ENCODE data around the gene ELMO3. TPM values are rescaled to one million over a fixed set of nuclear protein-coding genes. Genes with fewer than 3 reads are reported as not detected.

The ELMO3 gene
- total and polyA plus RNA-seq, 2 of the 13 experiments (the other 11 are each of a cell fraction or from before 2014, with no cell fraction given): 2.6 to 4.0 TPM

DNA sequence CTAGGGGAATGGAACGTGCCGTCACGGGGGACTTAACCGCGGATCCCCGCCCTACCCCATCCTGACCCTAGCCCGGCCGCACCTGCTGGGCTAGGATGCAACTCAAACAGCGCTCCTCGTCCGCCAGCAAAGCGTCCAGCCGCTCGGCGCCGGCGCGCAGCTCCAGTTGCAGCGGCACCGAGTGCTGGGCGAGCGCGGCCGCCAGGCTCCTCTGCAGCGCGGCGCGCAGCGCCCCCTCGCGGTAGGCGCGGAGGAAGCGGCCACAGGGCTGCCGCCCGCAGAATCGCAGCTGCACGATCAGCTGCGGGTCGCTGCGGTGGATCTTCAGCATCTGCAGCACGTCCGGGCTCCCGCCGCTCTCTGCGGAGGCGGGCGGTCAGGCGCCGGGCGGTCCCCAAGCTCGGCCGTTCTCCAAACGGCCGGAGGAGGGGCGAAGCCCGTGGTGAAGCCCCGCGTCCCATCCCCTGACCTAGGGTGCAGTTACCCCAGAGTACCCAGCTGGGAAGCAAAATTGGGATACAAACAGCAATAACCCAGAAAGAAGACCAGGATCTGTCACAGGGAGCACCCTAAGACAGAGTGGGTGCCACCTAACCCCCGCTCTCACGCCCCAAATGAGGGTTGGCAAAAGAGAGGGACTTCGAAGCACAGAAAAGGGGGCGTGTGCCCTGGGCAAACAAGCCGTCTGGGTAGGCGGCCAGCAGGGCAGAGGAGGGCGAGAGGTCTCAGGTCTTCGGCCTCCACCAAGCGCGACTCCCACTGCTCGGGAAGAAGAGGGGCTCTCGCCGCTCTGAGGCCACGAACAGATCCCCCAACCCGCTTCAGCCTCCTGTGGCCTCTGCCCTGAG, 43.4 kb upstream of the ELMO3 start (continued):
- TF ChIP-seq HNRNPK (IDR thresholded peaks at IDR 0.05; ENCODE audit: low read depth, low read length, poor library complexity, severe bottlenecking): peak; percentile 86
- TF ChIP-seq RFX1 (IDR thresholded peaks at IDR 0.05): no peak
- TF ChIP-seq, protein P1, sequence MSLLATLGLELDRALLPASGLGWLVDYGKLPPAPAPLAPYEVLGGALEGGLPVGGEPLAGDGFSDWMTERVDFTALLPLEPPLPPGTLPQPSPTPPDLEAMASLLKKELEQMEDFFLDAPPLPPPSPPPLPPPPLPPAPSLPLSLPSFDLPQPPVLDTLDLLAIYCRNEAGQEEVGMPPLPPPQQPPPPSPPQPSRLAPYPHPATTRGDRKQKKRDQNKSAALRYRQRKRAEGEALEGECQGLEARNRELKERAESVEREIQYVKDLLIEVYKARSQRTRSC (CRISPR knock-in tag; IDR thresholded peaks at IDR 0.05; ENCODE audit: low read depth): 0 out of 2 replicates have a peak, but pooled peaks have one; percentile 84
- TF ChIP-seq PTBP1 (IDR thresholded peaks at IDR 0.05; ENCODE audit: low read depth, low read length, poor library complexity, severe bottlenecking): no peak
- no peak for TF ChIP-seq ONECUT2 (CRISPR knock-in tag; IDR thresholded peaks at IDR 0.05)
- no peak for TF ChIP-seq FOSL1 (CRISPR knock-in tag; IDR thresholded peaks at IDR 0.05; ENCODE audit: borderline replicate concordance)
- peak; percentile 44; the same call in 1 of the 2 replicates for TF ChIP-seq SOX5 (CRISPR knock-in tag; IDR thresholded peaks at IDR 0.05; ENCODE audit: borderline replicate concordance)
- TF ChIP-seq NCOR1 (IDR thresholded peaks at IDR 0.05; ENCODE audit: borderline replicate concordance, low read length): no peak
- TF ChIP-seq MXD4 (CRISPR knock-in tag; IDR thresholded peaks at IDR 0.05): peak; percentile 67; the same call in 1 of the 2 replicates
- TF ChIP-seq SALL1 (CRISPR knock-in tag; IDR thresholded peaks at IDR 0.05): peak; percentile 80
- no peak for TF ChIP-seq JUN (CRISPR knock-in tag; IDR thresholded peaks at IDR 0.05)
- no peak for TF ChIP-seq ZNF17 (CRISPR knock-in tag; IDR thresholded peaks at IDR 0.05)
- TF ChIP-seq MED1 (CRISPR knock-in tag; IDR thresholded peaks at IDR 0.05): peak; percentile 77
- TF ChIP-seq ZKSCAN5 (CRISPR knock-in tag; IDR thresholded peaks at IDR 0.05): no peak
- TF ChIP-seq HMGXB4 (CRISPR knock-in tag; IDR thresholded peaks at IDR 0.05; ENCODE audit: borderline replicate concordance in 1 of 2, low read depth in 1 of 2): peak; percentile 87 to 97; a peak in 3 of 4 replicates
- TF ChIP-seq SAP130 (CRISPR knock-in tag; IDR thresholded peaks at IDR 0.05; ENCODE audit: low read depth): peak; percentile 60
- no peak for TF ChIP-seq NFYC (CRISPR knock-in tag; IDR thresholded peaks at IDR 0.05)
- no peak; the same call in 1 of the 2 replicates for TF ChIP-seq SAFB2 (CRISPR knock-in tag; IDR thresholded peaks at IDR 0.05; ENCODE audit: borderline replicate concordance, low read depth)
- TF ChIP-seq PAF1 (CRISPR knock-in tag; IDR thresholded peaks at IDR 0.05): no peak
- no peak for TF ChIP-seq CC2D1A (CRISPR knock-in tag; IDR thresholded peaks at IDR 0.05)
- TF ChIP-seq PHF21A (CRISPR knock-in tag; IDR thresholded peaks at IDR 0.05): no peak; the same call in 1 of the 2 replicates
- TF ChIP-seq NFIB (CRISPR knock-in tag; IDR thresholded peaks at IDR 0.05; ENCODE audit: borderline replicate concordance): no peak
- TF ChIP-seq SNRNP70 (IDR thresholded peaks at IDR 0.05; ENCODE audit: low read depth, low read length): no peak
- TF ChIP-seq ELK4 (CRISPR knock-in tag; IDR thresholded peaks at IDR 0.05; ENCODE audit: borderline replicate concordance): no peak
- no peak for TF ChIP-seq ISL2 (CRISPR knock-in tag; IDR thresholded peaks at IDR 0.05)
- TF ChIP-seq RFX3 (CRISPR knock-in tag; IDR thresholded peaks at IDR 0.05): no peak
- peak; percentile 49; the same call in 1 of the 2 replicates for TF ChIP-seq KAT8 (CRISPR knock-in tag; IDR thresholded peaks at IDR 0.05)
- TF ChIP-seq ZNF143 (CRISPR knock-in tag; IDR thresholded peaks at IDR 0.05): no peak
- TF ChIP-seq FOXK2 (IDR thresholded peaks at IDR 0.05): no peak
- no peak for TF ChIP-seq ZNF138 (CRISPR knock-in tag; IDR thresholded peaks at IDR 0.05; ENCODE audit: low read depth)

Measured in HepG2 (cell line).